GM10266 (cell line): ENCODE results near the gene PCDH9.

ENCODE experiments used
- DNase-seq: peaks from one replicate; pipeline ENCODE4 v3.0.0; 2012; ENCODE audit errors: extremely low spot score
- TF ChIP-seq, protein P1 (sequence below): IDR thresholded peaks from 2 replicates; pipeline ENCODE4 v1.5.1; 2012; ENCODE audit warnings: mild to moderate bottlenecking, low read depth; ENCODE audit not compliant: control insufficient read depth, insufficient read depth; ENCODE audit errors: missing control alignments

Gene PCDH9

DNA sequence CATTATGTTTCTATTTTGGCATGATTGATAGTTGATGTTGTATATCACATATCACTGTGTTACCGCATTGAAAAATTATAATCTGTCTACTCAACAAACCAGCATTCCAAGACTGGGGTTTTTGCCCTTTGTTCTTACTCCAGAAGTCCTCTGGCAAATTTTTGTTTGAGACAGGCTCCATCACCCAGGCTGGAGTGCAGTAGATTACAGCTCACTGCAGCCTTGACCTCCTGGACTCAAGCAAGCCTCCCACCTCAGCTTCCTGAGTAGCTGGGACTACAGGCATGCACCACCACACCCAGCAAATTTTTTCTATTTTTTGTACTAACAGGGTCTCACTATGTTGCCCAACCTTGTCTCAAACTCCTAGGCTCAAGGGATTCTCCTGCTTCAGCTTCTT, 741.0 kb downstream of the PCDH9 start:
- TF ChIP-seq, protein P1, sequence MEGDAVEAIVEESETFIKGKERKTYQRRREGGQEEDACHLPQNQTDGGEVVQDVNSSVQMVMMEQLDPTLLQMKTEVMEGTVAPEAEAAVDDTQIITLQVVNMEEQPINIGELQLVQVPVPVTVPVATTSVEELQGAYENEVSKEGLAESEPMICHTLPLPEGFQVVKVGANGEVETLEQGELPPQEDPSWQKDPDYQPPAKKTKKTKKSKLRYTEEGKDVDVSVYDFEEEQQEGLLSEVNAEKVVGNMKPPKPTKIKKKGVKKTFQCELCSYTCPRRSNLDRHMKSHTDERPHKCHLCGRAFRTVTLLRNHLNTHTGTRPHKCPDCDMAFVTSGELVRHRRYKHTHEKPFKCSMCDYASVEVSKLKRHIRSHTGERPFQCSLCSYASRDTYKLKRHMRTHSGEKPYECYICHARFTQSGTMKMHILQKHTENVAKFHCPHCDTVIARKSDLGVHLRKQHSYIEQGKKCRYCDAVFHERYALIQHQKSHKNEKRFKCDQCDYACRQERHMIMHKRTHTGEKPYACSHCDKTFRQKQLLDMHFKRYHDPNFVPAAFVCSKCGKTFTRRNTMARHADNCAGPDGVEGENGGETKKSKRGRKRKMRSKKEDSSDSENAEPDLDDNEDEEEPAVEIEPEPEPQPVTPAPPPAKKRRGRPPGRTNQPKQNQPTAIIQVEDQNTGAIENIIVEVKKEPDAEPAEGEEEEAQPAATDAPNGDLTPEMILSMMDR: no peak
- no peak for DNase-seq

DNA sequence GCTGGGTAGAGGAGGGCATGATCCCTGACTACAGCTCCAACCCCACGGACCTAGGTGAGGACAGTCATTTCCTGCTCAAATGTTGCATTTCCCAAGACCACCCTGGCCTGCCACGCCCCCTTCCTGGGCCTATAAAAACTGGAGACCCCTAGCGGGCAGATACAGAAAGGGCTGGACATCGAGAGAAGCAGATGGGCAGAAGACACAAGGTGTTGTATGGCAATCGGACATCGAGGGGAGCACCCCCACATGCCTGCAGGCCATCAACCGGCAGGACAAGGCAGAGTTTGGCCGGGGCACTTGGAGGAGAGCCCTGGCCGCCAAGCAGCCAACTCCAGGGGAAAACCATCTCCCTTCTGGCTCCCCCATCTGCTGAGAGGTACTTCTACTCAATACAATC, 746.4 kb downstream of the PCDH9 start:
- TF ChIP-seq, protein P1: no peak
- DNase-seq: no peak

DNA sequence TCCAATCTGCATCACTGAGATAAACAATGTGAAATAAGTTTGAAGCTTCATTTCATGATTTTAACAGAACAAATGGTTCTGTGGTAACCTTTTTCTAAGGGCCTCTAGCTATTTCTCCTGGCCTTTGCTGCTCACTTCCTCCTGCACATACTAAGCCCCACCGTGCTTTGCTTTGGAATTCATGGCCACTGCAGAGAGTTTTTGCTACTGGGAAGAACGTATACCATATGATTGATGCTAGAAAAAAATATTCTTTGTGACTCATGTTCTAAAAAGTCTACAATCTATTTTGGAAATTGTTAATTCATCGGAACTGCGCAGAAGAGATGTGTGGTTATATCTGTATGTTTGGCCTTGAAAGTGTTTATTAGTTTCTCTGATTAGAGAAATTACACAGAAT, 747.3 kb downstream of the PCDH9 start:
- TF ChIP-seq, protein P1: no peak
- no peak for DNase-seq

DNA sequence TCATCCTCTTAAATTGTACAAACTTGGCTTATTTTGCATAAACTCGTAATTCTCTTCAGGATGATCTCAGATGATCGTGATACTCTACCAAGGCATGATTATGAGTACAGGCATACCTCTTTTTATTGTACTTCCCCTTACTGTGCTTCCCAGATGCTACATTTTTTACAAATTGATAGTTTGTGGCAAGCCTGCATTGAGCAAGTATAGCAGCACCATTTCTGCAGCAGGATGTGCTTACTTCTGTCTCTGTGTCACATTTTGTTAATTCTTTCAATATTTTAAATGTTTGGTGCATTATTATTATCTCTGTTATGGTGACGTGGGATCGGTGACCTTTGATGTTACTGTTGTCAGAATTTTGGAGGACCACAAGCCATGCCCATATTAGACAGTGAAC, 752.3 kb downstream of the PCDH9 start:
- no peak for DNase-seq
- TF ChIP-seq, protein P1: no peak

DNA sequence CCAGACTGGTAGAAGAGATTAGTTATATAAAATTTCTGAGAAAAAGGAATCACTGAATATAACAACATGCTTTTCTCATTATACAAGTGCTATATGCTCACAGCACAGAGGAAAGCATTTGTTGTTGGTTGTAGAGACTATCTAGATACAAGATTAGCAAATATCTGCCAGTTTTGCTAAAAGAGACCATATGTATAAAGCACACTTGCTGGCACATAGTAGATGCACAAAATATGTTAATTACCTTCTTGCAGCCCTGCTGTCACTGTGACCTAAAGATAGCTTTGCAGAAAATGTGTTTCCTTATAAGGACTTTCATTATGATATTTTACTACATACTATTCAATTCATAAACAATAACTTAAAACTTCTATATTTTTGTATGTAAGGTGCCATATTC, 755.1 kb downstream of the PCDH9 start:
- TF ChIP-seq, protein P1: no peak
- DNase-seq: no peak

DNA sequence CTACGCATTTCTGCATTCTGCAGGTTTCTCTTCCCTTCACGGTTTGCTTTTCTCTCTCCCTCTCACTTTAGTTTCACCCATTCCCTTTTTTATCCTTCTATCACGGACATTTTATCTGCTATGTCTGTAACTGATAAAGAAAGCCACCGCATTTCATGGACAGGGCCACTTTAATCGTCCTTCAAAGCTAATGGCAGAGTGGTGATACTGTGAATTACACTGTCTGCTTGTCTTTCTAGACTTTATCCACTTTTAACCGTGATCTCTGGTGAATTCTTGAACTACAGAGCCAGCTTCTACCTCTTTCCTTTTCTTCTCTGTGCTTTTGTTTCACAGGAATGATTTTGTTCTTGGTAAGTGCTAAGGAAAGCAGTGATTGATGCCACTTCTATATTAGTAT, 760.4 kb downstream of the PCDH9 start:
- no peak for DNase-seq
- TF ChIP-seq, protein P1: no peak

DNA sequence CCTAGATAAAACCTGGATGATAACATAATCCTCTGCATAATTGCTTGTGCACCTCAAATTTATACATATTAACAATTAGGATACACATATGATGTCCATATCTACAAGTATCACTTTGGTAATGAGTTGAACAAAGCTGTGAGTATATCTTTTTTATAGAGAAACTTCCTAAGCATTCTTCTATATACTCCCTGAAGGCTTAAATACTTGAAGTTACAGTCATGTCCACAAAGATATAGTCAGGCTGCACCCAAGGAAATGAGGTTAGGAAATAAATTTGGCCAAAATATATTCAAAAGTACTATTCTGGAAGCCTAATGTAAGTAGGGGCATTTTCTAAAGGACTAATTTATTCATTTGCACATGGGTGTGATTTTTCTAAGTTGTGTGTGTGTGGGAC, 761.5 kb downstream of the PCDH9 start:
- DNase-seq: no peak
- TF ChIP-seq, protein P1: no peak
